A673 (cell line): ENCODE results near the gene ANKRD28. TPM values are rescaled to one million over a fixed set of nuclear protein-coding genes. Genes with fewer than 3 reads are reported as not detected.

Source experiments
- BruUV-seq: library from RNA; stranded (reverse); fragments of 400-500 nt; replicated peaks from 2 replicates; lab custom pipeline; 2021; lab: Mats Ljungman, UMichigan
- CTCF ChIA-PET: fragments of 300-600 bp; sonication (Branson Sonifier 250); formaldehyde crosslinking; loops from one replicate; lab custom pipeline; 2022; ENCODE audit warnings: antibody characterized with exemption; lab: Charles Lee
- POLR2A ChIA-PET: fragments of 300-600 bp; sonication (Branson Sonifier 250); formaldehyde crosslinking; loops from one replicate; lab custom pipeline; 2022; ENCODE audit warnings: antibody characterized with exemption; ENCODE audit not compliant: low non-redundant PET; lab: Charles Lee
- DNase-seq: peaks from one replicate; pipeline ENCODE4 v3.0.0-alpha.2; 2015; ENCODE audit warnings: low spot score
- H3K27ac ChIP-seq: fragments of 200-600 bp; sonication (generic); 2 replicates; pipeline ENCODE4 v1.5.1; 2016; ENCODE audit warnings: mixed run types, low read depth, mild to moderate bottlenecking, mixed read lengths, antibody characterized with exemption, low read length; ENCODE audit not compliant: poor library complexity, severe bottlenecking
- H3K27me3 ChIP-seq: fragments of 200-600 bp; sonication (generic); replicated peaks from 2 replicates; pipeline ENCODE4 v1.6.1; 2017; ENCODE audit warnings: mixed run types, low read depth, mild to moderate bottlenecking, mixed read lengths, antibody characterized with exemption, low read length; ENCODE audit not compliant: insufficient read depth, poor library complexity
- H3K36me3 ChIP-seq: fragments of 200-600 bp; sonication (generic); 2 replicates; pipeline ENCODE4 v1.6.1; 2016; ENCODE audit warnings: mixed run types, mild to moderate bottlenecking, mixed read lengths, antibody characterized with exemption, low read length; ENCODE audit not compliant: insufficient read depth, poor library complexity, severe bottlenecking
- H3K4me1 ChIP-seq: fragments of 200-600 bp; sonication (generic); 2 replicates; pipeline ENCODE4 v1.6.1; 2017; ENCODE audit warnings: mixed run types, mild to moderate bottlenecking, mixed read lengths, antibody characterized with exemption, low read length; ENCODE audit not compliant: insufficient read depth, poor library complexity, severe bottlenecking
- H3K4me3 ChIP-seq: fragments of 200-600 bp; sonication (generic); 2 replicates; pipeline ENCODE4 v1.5.1; 2016; ENCODE audit warnings: low read depth, mixed run types, mild to moderate bottlenecking, mixed read lengths, low read length; ENCODE audit not compliant: poor library complexity, severe bottlenecking
- H3K9me3 ChIP-seq: fragments of 200-600 bp; sonication (generic); 2 replicates; pipeline ENCODE4 v1.6.1; 2016; ENCODE audit warnings: mixed run types, low read depth, mild to moderate bottlenecking, mixed read lengths, antibody characterized with exemption, low read length; ENCODE audit not compliant: poor library complexity, severe bottlenecking
- EZH2 ChIP-seq: fragments of 200-600 bp; sonication (generic); IDR thresholded peaks from 2 replicates; pipeline ENCODE4 v1.6.1; 2017; ENCODE audit warnings: borderline replicate concordance, low read depth, mild to moderate bottlenecking, mixed read lengths, antibody characterized with exemption, low read length; ENCODE audit not compliant: poor library complexity, severe bottlenecking
- intact Hi-C: fragments of 100-400 bp; cut with micrococcal nuclease; formaldehyde crosslinking; loops from one replicate; pipeline ENCODE4 v1.10.0; 2022; ENCODE audit not compliant: unreplicated experiment
- total RNA-seq: library from RNA; stranded (reverse); gene quantifications from 2 replicates; pipeline ENCODE4 v1.2.3, GENCODE V29; 2021
- TF ChIP-seq, protein P1 (sequence below): fragments of 300-800, 200-600 bp; sonication (generic); conservative IDR thresholded peaks from 2 replicates; pipeline ENCODE4 v1.5.1; 2017; ENCODE audit warnings: low read depth, mild to moderate bottlenecking, antibody characterized with exemption, low read length, moderate library complexity, mixed read lengths

Gene ANKRD28
- total RNA-seq, 1 experiment from 2014 or later, result 29.9 TPM

DNA sequence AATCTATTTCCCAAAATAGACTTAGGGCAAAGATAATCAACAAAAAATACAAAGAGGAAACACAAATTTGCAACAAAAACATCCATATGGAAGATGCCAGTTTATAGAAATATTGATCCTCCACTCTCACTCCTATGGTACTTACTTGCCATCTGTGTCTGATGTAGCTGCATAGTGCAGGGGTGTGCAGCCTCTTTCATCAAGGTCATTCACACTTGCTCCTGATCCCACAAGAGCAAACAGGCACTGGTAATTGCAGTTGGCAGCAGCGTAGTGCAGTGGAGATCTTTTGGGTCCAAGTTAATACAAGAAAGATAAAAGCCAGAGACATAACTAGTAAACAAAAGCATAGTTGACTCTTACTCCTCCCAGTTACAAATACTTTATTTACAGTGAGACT, 90.0 kb downstream of the ANKRD28 start:
- no peak for DNase-seq
- peaks cover 4% of the 10 kb centered on the region for H3K36me3 ChIP-seq
- no peak overlapping the region for H3K4me3 ChIP-seq
- intact Hi-C loops, result no loop called here
- peaks cover 7% of the 10 kb centered on the region for H3K4me1 ChIP-seq
- CTCF ChIA-PET, result no interaction called here
- H3K27ac ChIP-seq, result no peak overlapping the region
- H3K27me3 ChIP-seq, result no peaks in the 10 kb centered on the region
- TF ChIP-seq, protein P1, sequence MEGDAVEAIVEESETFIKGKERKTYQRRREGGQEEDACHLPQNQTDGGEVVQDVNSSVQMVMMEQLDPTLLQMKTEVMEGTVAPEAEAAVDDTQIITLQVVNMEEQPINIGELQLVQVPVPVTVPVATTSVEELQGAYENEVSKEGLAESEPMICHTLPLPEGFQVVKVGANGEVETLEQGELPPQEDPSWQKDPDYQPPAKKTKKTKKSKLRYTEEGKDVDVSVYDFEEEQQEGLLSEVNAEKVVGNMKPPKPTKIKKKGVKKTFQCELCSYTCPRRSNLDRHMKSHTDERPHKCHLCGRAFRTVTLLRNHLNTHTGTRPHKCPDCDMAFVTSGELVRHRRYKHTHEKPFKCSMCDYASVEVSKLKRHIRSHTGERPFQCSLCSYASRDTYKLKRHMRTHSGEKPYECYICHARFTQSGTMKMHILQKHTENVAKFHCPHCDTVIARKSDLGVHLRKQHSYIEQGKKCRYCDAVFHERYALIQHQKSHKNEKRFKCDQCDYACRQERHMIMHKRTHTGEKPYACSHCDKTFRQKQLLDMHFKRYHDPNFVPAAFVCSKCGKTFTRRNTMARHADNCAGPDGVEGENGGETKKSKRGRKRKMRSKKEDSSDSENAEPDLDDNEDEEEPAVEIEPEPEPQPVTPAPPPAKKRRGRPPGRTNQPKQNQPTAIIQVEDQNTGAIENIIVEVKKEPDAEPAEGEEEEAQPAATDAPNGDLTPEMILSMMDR, result no peak
- no peak for TF ChIP-seq EZH2
- no peaks in the 10 kb centered on the region for H3K9me3 ChIP-seq
- no TSS peak for BruUV-seq
- POLR2A ChIA-PET, result no interaction called here

DNA sequence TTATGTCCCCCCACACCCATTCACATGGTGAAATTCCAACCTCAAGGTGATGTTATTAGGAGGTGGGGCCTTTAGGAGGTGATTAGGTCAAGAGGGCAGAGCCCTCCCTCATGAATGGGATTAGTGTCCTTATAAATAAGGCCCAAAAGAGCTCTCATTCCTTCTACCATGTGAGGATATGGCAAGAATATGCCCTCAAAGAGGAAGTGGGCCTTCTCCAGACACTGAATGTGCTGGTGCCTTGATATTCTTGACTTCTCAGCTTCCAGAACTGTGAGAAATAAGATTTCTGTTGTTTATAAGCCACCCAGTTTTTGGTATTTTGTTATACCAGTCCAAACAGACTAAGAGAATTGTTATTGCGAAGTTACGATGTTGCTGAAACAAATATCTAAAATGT, 94.4 kb downstream of the ANKRD28 start:
- ChIA-PET POLR2A (no interaction called here), CTCF (no interaction called here)
- no peak overlapping the region for H3K27ac ChIP-seq
- no peaks in the 10 kb centered on the region for H3K36me3 ChIP-seq
- no TSS peak for BruUV-seq
- H3K9me3 ChIP-seq, result no peaks in the 10 kb centered on the region
- TF ChIP-seq, protein P1, result no peak
- no peak for TF ChIP-seq EZH2
- H3K4me1 ChIP-seq, result no peaks in the 10 kb centered on the region
- H3K4me3 ChIP-seq, result no peak overlapping the region
- intact Hi-C loops, result no loop called here
- H3K27me3 ChIP-seq, result no peaks in the 10 kb centered on the region
- DNase-seq, result no peak

DNA sequence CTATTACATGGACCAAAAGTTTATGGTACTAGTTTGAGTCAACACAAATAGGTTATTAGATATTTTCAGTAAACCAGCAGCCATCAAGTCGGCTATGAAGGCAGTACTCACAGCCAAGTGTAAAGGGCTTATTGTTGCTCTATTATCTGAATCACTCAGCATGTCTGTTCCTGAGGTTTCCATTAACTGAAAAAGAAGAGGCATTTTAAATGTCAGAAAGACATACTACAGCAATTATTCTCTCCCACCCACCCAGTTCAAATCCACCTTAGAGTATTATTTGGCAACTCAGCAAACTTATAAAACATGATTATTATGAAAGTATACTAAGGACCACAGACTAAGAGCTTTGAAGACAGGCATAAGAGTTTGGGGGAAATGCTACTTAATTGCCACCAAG, 103.2 kb downstream of the ANKRD28 start:
- intact Hi-C loops, result no loop called here
- H3K4me3 ChIP-seq, result no peak overlapping the region
- no peaks in the 10 kb centered on the region for H3K4me1 ChIP-seq
- H3K9me3 ChIP-seq, result no peaks in the 10 kb centered on the region
- H3K27ac ChIP-seq, result no peak overlapping the region
- no peak for DNase-seq
- TF ChIP-seq, protein P1, result no peak
- TF ChIP-seq EZH2, result no peak
- CTCF ChIA-PET, result no interaction called here
- BruUV-seq, result no TSS peak
- POLR2A ChIA-PET, result no interaction called here
- H3K27me3 ChIP-seq, result no peaks in the 10 kb centered on the region
- peaks cover 3% of the 10 kb centered on the region for H3K36me3 ChIP-seq
